HG03280 (cell line): ENCODE measurements around the gene SNX2.
A peak's percentile ranks its signal among the peaks of the same experiment; 100 is the strongest.
"Not testable (repeated sequence)": the region's sequence is repeated elsewhere in the genome, so short reads cannot be mapped to it uniquely, and the experiment has no call there.

Experiments
- ATAC-seq: cut with Tn5 transposase; IDR thresholded peaks from one replicate; pipeline ENCODE4 v1.9.1; 2021; ENCODE audit warnings: mild to moderate bottlenecking, moderate library complexity; ENCODE audit not compliant: unreplicated experiment

The SNX2 gene

GRCh38 chr5:122774861-122775549, at the start of gene SNX2:
Gene SNX2 (plus strand): TSS chr5:122775080. CDS start chr5:122775104, 24 bp downstream.
- peak; percentile 89 for ATAC-seq

- no peak for ATAC-seq
These were observed 47.8 kb upstream of the SNX2 start for GRCh38 chr5:122727112-122727541.

GRCh38 chr5:122730037-122730436, 44.8 kb upstream of the SNX2 start:
- no peak for ATAC-seq

GRCh38 chr5:122730456-122730855, 44.4 kb upstream of the SNX2 start:
- no peak for ATAC-seq

GRCh38 chr5:122736086-122736845, 38.6 kb upstream of the SNX2 start:
- ATAC-seq = no peak

GRCh38 chr5:122738088-122738487, 36.8 kb upstream of the SNX2 start:
- ATAC-seq = no peak

- no peak for ATAC-seq
These were observed 33.2 kb upstream of the SNX2 start for GRCh38 chr5:122741681-122742080.

GRCh38 chr5:122743261-122743660, 31.6 kb upstream of the SNX2 start:
- no peak for ATAC-seq

- no peak for ATAC-seq
These were observed 29.3 kb upstream of the SNX2 start for GRCh38 chr5:122745597-122745996.

- ATAC-seq = no peak
These were observed 25.0 kb upstream of the SNX2 start for GRCh38 chr5:122749886-122750285.

- ATAC-seq = no peak
These were observed 23.5 kb upstream of the SNX2 start for GRCh38 chr5:122751293-122751782.

- no peak for ATAC-seq
These were observed 21.4 kb upstream of the SNX2 start for GRCh38 chr5:122753500-122753899.

GRCh38 chr5:122755783-122756182, 19.1 kb upstream of the SNX2 start:
- ATAC-seq = no peak

- peak; percentile 74 for ATAC-seq
These were observed 18.5 kb upstream of the SNX2 start for GRCh38 chr5:122756264-122756911.

- no peak for ATAC-seq
These were observed 17.6 kb upstream of the SNX2 start for GRCh38 chr5:122757285-122757684.

GRCh38 chr5:122759241-122760070, 15.4 kb upstream of the SNX2 start:
- no peak for ATAC-seq

- ATAC-seq = no peak
These were observed 14.6 kb upstream of the SNX2 start for GRCh38 chr5:122760236-122760635.

GRCh38 chr5:122761115-122761514, 13.8 kb upstream of the SNX2 start:
- no peak for ATAC-seq

GRCh38 chr5:122761896-122762295, 13.0 kb upstream of the SNX2 start:
- ATAC-seq = not testable (repeated sequence)

- ATAC-seq = no peak
These were observed 8.8 kb upstream of the SNX2 start for GRCh38 chr5:122766130-122766529.

- no peak for ATAC-seq
These were observed 4.4 kb upstream of the SNX2 start for GRCh38 chr5:122770477-122770876.
